GM10266 (cell line): ENCODE measurements around the gene AOAH.

Source experiments
- DNase-seq: peaks from one replicate; pipeline ENCODE4 v3.0.0; 2012; ENCODE audit errors: extremely low spot score
- CTCF ChIP-seq: IDR thresholded peaks from 2 replicates; pipeline ENCODE4 v1.5.1; 2012; ENCODE audit warnings: mild to moderate bottlenecking, low read depth; ENCODE audit not compliant: control insufficient read depth, insufficient read depth; ENCODE audit errors: missing control alignments

AOAH gene

GRCh38 chr7:36658335-36659171 lies 65.7 kb downstream of the AOAH start:
- no peak for DNase-seq
- no peak for TF ChIP-seq CTCF

GRCh38 chr7:36657036-36657660 lies 67.1 kb downstream of the AOAH start:
- DNase-seq, result no peak
- no peak for TF ChIP-seq CTCF

GRCh38 chr7:36654436-36654835 lies 69.9 kb downstream of the AOAH start:
- DNase-seq, result no peak
- no peak for TF ChIP-seq CTCF

GRCh38 chr7:36653663-36654355 lies 70.5 kb downstream of the AOAH start:
- no peak for DNase-seq
- no peak for TF ChIP-seq CTCF

DNA sequence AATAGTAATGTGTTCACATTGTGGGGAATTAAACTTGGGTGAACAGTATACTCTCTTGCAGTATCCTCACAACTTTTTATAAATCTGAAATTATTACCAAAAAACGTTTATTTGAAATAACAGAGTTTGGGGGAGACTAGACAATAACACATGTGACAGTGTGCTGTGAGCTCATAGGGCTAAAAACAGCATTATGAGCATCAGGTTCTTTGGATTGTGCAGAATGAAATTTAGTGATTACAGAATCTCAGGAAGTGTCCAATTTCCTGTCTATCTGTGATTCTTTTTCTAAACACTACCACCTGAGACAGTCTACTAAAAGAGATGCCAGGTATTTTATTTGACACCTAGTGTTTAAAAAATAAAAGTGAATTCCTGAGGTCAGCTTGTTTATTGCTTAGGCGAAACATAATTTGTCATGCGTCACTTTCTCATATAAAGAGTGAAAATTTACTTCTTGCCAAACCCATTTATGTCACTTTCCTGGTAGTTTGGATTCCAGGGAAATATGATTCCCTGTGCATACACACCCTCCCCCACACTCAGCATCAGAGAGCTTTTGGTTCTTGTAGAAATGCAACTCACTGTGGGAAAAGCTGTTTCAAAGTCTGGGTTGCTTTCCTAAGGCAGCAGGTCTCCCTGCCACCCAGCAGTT lies 71.2 kb downstream of the AOAH start:
- no peak for TF ChIP-seq CTCF
- DNase-seq, result no peak

DNA sequence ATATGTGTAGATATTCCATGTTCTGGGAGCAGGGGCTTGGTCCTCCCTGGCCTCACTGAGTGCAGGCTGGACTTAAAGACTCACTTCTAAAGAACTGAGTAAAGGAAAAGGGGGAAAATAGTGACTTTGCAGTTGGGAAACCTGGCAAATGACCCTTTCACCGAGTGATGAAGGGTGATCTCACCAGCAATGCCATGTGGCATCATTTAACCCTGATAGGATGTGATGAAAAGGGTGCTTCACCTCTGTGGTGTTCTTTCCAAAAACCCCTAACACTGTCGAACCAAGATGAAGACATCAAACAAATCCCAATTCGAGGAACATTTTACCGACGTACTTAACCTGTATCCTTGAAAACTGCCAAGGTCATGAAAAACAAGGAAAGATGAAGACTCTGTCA lies 71.9 kb downstream of the AOAH start:
- TF ChIP-seq CTCF, result no peak
- DNase-seq, result no peak
